NCI-H748 (cell line): ENCODE results near the gene ARSB.
A peak's percentile ranks its signal among the peaks of the same experiment; 100 is the strongest.
"Not testable (repeated sequence)": the region's sequence is repeated elsewhere in the genome, so short reads cannot be mapped to it uniquely, and the experiment has no call there.

ENCODE experiments used
- DNase-seq: peaks from one replicate; lab custom pipeline; 2025; ENCODE audit not compliant: unreplicated experiment; lab: John Stamatoyannopoulos, UW

The ARSB gene

DNA sequence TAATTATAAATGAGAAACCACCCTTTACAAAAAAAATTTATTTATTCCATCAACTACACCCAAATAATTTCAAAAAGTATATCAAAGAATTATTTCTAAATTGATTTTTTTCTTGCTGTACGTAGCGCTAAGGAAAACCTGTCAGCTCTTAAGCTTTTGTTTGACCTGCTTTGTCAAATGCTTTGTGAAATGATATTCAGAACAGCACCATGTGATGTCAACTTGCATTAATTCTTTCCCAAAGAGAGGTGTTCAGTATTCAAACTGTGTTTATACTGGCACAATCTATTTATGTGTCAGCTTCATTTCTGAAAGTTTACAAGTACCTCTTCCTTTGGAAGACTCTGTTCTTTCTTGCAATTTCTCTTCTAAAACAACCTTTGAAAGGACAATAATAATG, 12.0 kb upstream of the ARSB start:
- DNase-seq: no peak

DNA sequence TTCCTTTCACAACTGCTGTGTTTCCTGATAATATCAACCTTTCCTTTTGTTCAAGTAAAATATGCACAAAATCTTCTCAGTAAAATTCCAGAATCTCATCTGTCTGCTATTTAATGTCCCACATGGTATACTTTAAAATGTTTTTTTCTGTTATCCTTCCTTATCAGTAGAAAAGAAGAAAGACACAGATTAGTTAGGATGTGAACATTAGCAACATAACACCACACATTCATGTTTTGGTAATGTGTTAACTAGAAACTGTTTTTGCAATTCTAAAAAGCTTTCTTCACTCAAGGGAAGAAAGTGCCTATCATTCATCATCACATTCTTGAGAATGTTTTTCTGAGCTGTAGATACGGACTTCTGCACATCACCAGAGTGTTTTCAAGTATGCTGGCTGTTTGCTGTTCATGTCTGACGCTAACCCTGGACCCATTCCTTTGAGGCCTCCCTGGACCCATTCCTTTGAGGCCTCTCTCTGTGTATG, 10.5 kb upstream of the ARSB start:
- no peak for DNase-seq

DNA sequence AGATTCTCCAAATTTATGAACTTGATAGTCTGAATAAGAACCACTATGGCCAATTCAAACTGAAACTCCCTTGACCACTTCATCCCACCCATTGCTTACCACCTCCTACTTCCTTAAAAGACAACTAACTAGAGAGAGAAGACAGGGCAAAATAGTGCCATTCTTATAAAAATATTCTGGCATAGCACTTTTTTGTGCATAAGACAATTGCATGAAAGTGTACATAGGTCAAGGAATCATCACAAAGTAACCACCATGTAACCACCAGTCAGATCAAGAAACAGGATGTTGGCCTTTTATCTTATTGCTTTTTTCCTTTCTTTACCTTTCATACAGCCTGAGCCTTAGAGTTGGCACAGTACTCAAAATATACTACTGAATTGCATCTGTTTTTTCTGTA, 8.1 kb upstream of the ARSB start:
- DNase-seq: no peak

DNA sequence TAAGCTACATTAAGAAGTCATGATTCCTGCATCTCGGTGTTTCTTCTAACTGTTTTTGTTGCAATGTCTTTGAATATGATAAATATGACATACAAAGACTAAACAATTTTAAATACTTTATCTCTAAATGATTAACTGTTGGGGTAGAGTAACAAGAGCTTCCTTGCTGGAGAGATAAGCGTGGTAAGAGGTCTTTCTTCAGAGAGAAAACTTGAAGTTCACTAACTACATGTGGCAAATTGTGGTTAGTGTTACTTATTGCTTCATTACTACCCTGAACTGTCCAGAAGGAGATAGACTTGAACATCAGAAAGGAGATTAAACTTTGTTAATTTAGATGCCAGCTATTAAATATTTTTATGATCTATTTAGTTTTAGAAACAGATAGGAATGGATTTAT, 7.0 kb upstream of the ARSB start:
- no peak for DNase-seq

DNA sequence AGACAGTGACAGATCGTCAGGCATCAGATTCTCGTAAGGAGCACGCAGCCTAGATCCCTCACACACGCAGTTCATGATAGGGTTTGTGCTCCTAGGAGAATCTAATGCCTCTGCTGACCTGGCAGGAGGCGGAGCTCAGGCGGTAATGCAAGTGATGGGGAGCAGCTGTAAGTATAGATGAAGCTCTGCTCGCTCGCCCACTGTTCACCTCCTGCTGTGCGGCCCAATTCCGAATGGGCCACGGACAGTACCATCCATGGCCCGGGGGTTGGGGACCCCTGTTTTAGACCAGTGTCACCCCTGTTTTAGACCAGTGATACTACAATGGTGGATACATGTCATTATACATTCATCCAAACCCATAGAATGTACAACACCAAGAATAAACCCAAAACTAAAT, 4.0 kb upstream of the ARSB start:
- DNase-seq: no peak

DNA sequence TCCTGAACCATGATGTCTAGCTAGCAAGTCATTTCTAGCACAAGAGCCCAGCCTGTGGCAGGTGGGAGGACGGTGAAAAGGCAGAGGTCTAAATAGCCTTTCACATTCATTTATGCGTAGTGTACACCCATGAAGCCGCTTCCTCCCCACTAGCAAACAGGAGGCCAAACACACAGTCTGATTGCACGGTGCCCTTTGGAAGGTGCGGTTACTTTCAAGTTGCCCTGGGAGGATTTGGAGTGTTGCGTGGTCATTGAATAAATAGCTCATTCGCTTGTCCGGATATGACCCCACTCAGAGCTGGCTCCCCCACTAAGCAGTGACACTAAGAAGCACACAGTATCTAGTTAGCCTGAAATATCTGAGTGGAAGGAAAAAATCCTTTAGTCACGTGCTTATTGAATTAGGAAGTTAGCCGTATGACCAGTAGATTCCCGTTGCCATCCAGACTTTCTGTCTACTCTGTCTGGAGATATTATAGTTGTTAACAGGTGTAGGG, 664 bp upstream of the ARSB start:
- DNase-seq: peak; percentile 74

DNA sequence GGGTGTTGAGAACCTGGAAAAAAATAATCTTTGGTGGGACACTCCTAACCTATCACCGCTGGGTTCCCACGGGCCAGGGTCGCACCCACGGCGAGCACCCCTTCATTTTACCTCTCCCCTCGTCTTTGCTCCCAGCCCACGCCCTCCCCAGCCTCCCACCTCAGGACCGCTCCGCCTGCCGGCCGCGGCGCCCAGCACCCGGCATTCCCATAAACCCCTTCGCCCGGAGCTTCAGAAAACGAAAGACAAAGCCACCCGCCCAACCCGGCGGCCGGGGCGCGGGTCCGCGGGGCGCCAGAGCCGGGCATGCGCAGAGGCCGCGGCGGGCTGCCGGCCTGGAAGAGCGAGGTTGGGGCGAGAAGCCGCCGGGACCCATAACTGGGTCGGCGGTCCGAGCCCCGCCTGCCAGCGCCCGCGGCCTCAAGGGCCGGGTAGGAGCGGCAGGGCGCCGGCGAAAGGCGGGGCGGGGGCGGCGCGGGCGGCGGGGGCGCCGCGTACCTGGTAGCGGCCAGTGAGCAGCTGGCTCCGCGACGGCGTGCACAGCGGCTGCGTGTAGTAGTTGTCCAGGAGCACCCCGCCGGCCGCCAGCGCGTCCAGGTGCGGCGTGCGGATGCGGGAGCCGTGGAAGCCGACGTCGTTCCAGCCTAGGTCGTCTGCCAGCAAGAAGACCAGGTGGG, 533 bp downstream of the ARSB start:
- DNase-seq: peak; percentile 92

DNA sequence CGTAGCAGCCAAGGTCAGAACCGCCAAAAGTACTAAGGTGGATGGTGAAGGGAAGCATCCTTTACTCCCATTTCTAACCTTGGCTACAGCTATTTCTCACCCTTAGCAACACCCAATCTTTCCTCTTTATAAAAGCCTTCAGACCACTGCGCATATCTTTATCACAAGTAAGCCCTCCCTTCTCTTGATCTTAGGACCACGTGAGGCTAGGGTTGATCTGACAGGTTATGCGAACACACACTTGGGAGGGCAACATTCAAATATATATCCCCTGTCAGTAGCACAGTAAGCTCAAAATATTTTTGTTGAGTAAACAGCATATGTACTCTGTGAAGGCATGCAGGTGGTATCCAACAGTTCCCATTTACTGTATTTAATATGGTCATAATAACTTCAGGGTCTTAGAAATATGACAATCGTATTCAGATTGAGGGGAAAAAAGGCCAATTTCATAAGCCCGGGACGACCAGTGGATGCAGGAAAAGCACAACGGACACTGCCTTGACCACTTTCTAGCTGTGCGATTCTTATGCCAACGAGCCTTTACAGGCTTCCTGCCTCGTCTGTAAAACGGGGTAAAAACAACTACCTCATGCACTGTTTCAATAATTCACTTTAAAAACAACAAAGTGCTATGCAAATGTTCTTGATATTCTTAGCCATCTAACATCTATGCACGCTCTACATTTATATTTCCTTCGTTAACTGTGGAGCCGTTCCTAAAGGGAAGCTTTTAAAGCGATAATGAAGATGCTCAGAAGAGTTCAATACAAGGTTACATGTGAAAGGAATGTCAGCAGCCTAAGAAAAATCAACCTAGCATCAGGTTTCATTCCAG, 1.3 kb downstream of the ARSB start:
- DNase-seq: peak; percentile 48

DNA sequence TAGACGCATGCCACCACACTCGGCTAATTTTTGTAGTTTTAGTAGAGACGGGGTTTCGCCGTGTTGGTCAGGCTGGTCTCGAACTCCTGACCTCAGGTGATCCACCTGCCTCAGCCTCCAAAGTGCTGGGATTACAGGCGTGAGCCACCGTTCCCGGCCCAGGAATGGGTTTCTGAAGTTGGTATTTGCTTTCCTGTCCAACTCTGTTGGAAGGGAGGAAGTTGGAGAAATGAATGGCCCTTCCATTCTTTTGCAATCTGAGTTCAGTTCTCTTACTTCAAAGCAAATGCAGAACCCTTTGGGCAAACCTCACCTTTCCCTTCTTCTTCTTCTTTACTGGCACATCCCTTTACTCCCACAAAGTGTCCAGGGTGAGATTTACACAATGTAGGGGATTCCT, 1.9 kb downstream of the ARSB start:
- not testable (repeated sequence) for DNase-seq

DNA sequence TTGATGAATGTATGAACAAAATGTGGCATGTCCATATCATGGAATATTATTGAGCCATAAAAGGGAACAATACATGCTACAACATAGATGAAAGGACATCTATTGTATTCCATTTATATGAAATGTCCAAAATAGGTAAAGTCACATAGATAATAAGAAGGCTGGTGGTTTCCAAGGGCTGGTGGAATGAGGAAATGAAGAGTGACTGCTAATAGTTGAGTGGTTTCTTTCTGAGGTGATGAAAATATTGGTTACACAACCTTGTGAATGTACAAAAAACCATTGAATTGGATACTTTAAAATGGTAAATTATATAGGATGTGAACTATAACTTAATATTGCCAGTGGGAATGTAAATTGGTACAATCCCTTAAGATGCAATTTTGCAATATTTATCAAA, 5.2 kb downstream of the ARSB start:
- DNase-seq: no peak

DNA sequence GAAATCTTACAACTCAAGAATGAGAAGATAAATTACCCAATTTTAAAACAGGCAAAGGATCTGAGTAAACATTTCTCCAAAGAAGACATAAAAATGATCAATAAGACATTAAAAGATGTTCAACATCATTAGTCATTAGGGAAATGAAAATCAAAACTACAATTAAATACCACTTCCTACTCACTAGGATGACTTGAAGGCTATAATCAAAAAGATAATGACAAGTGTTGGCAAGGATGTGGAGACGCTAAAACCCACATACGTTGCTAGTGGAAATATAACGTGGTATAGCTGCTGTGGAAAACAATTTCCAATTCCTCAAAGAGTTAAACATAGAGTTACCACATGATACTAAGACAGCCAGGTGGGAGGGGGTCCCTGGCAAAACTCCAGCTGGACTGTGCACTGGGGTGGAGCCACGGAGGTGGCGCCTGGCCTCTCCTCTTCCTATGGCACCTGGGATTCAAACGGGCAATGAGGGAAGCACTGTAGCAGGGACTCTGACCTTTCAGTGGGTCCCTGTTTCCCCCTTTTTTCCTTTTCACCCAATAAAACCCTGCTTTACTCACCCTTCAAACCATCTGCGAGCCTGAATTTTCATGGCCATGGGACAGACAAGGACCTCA, 5.9 kb downstream of the ARSB start:
- peak; percentile 22 for DNase-seq

DNA sequence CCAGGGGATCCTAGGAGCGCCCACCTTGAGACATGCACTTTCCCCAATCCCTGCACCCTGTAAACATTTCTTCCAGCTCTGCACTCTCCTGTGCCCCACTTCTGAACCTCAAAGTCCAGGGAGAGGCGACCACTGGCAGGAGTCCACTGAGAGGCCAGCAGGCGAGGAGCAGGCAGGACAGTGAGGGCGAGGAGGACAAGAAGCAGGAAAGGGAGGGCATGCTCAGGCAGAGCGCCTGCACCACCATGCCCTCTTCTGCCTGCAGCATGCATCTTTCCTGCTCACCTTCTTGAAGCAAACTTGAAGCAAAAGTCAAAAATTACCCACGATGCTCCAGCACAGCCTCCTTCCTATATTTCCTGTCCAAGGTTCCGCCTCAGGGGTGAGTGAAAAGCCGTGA, 10.1 kb downstream of the ARSB start:
- no peak for DNase-seq

DNA sequence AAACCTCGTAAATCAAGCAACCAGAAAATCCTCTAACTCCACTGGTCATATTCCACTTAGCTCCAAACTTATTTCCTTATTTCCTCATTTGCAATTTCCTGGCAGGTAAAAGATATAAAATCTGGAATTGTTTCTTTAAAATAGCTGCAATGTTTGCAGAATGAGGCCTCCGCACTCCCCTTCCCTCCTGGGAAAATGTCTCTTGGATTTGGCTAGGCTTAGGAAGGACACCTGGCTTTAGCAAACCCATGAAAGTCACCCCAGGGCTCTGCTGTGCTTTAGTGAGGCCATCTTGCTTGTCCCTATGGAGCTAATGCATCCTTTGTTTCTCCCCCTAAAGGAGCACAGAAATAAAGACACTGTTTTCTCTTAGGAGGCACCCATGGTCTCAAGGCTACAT, 10.5 kb downstream of the ARSB start:
- DNase-seq: no peak

DNA sequence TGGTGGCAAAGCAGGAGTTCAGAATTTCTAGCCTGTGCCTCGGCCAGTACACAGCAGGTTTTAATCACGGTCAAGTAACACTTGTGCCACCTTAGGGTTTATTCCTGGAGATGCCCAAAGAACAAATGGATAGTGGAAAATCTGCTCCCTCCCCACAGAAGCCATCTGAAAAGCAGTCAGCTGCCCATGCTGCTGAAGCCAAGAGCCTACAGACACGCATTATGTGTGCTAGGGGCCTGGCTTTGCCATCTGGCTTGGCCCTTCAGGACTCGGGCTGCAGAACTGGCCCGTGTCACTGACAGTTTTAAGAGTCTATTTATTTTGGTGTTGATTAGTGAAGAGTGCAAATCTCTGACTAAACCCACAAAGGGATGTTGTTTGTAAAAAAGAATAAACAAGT, 11.1 kb downstream of the ARSB start:
- no peak for DNase-seq

DNA sequence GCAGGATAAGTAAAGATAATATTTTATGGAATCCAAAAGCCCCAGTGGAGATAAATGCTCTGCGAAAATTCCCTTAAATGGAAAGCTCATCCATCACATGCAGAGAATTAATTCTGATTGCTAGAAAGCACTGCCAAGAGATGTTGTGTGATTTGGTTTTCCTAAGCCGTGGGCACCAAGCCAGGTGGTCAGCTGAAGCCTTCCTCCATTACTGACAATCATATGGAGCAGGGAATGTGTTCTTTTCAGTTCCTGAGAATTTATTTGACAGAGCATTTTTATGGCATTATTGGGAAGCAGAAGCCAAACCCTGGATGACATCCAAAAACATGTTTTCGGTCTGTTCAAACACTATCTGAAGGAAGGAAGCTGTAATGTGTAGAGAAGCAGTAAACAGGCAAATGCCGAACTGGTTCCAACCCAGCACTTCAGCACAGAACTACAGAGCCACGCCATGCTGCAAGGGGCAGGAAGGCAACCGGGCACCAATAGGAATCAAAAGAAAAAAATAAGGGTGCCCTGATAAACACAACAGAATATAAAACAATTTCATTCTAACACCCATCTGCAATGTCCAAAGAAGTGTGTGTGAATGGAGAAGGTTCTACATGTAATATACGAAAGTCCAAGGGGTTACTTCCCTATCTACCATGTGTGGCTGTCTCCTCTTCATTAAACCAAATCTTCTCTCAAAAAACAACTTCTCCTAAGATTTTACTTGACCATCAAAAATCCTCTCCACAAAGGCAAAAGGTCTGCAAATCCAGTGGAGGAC, 12.3 kb downstream of the ARSB start:
- DNase-seq: peak; percentile 64

DNA sequence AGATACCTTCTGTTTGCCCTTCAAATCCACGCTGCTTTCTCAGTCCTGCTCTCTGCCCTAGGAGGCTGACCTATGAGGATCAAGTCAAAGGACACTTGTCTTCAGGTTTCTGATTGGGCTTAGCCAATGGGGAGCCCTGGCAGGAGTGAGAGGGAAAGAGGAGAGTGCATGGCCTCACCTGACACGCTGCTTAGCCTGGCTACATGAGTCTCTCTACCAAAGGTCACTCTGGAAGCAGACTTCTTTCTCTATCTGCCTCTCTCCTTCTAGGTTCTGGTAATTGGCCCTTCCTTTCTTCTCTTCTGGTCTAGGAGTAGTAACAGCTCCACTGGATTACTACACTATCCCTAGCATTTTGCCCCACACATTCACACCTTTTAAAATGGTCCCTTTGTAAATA, 13.1 kb downstream of the ARSB start:
- no peak for DNase-seq

DNA sequence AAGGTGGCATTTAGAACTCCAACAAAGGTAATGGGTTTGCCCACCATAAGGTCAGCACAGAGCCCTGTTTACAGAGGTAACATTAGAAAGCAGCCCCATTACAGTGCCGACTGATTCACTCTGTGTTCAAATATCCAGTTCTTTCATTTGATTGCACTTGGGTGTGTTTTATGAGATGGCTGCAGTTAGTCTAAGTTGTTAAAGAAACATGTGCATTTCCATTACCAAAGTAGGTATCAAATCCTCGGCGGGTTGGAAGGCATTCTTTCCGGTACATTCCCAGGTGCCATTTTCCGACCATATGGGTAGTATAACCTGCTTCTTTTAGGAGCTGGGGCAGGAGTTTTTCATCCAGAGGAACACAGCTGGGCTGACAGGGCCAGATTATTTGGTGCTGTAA, 16.3 kb downstream of the ARSB start:
- no peak for DNase-seq

DNA sequence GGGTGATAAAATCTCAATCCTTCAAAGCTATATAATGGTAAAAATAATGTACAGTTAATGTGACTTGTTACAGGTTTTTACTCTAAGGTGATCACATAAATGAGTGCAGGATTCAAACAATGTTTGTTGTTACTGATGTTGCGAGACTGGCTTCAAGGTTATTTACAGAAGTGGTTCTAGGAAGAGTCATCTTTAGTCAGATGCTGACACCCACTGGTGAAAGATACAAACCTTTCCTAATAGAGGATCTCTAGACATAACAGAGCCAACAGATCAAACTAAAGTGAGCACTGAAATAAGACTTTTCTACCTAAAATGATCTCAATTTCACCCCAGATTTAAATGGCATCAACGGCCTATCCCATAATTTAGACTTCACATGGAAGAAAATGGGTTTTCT, 20.2 kb downstream of the ARSB start:
- DNase-seq: peak; percentile 64

DNA sequence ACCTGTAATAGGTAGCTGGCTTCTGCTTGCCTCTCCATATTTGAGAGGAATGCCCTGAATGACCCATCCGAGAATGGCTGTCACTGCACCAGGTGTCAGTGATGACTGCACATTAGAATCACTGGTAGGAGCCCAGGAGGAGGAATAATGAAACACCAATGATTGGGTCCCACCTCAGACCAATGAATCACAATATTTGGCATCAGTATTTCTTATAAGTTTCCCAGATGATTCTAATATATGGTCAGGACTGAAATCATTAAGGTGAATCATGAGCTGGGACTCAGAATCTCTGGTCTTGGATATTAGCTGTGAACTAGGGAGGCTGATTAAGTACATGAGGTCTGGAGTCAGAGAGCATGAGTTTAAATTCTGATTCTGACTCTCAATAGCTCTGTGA, 23.4 kb downstream of the ARSB start:
- no peak for DNase-seq

DNA sequence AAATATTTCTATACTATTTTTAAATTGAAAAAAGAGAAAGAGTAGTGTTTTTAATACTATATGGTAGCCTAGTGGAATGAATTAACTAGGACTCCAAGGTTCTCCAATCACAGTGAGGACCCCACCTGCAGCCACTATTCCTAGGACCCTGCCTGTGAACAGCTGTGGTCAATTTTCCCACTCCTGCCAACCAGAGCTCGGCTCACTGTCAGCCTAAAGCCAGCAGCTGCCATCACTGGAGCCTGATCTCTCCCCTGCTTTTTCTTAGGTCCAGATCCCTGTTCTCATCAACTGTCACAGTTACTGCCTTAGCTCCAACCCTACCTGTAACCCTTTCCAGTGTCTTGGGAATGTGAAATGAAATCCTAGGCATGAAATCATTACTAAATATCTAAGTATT, 25.3 kb downstream of the ARSB start:
- no peak for DNase-seq
